Ishikawa (cell line): ENCODE measurements around the gene PPP1R18.

Source experiments
- CEBPB ChIP-seq: IDR thresholded peaks from 2 replicates; pipeline ENCODE4 v1.6.1; 2012
- EGR1 ChIP-seq: IDR thresholded peaks from 2 replicates; pipeline ENCODE4 v1.6.1; 2012
- EP300 ChIP-seq: IDR thresholded peaks from 2 replicates; pipeline ENCODE4 v1.6.1; 2012; ENCODE audit warnings: borderline replicate concordance
- RAD21 ChIP-seq: IDR thresholded peaks from 2 replicates; pipeline ENCODE4 v1.6.1; 2012; ENCODE audit warnings: low read depth
- REST ChIP-seq: IDR thresholded peaks from 2 replicates; pipeline ENCODE4 v1.6.1; 2012; ENCODE audit warnings: low read depth, mild to moderate bottlenecking
- TAF1 ChIP-seq: IDR thresholded peaks from 2 replicates; pipeline ENCODE4 v1.6.1; 2012; ENCODE audit warnings: low read depth, mild to moderate bottlenecking
- TEAD4 ChIP-seq: IDR thresholded peaks from 2 replicates; pipeline ENCODE4 v1.6.1; 2012
- YY1 ChIP-seq: IDR thresholded peaks from 2 replicates; pipeline ENCODE4 v1.6.1; 2012; ENCODE audit warnings: low read depth

GRCh38 chr6:30691208-30691847 is 4.9 kb upstream of the PPP1R18 start:
- no peak for TF ChIP-seq EGR1
- no peak for TF ChIP-seq RAD21
- no peak for TF ChIP-seq TAF1
- no peak for TF ChIP-seq REST
- no peak for TF ChIP-seq TEAD4
- no peak for TF ChIP-seq CEBPB
- no peak for TF ChIP-seq EP300
- TF ChIP-seq YY1, result no peak
